ENCODE results near the gene ZNRF3. TPM values are rescaled to one million over a fixed set of nuclear protein-coding genes. Genes with fewer than 3 reads are reported as not detected.
A peak's percentile ranks its signal among the peaks of the same experiment; 100 is the strongest.

ZNRF3 gene
- total RNA-seq, 2 donors from 2014 or later = 7.8 to 8.6 TPM

- intact Hi-C loops (cut with DNase I) = no loop called here
- no peak for TF ChIP-seq CTCF (IDR thresholded peaks at IDR 0.05)
- TF ChIP-seq POLR2A (IDR thresholded peaks at IDR 0.05) = no peak
- no peak for DNase-seq
- H3K4me3 ChIP-seq = no peak overlapping the region
- H3K4me1 ChIP-seq = peaks cover 40% of the 10 kb centered on the region
- 69 to 83% methylated on average over 7 of the region's 7 CpGs for WGBS, 2 donors
- no peaks in the 10 kb centered on the region for H3K27me3 ChIP-seq
- no peak for ATAC-seq
- peak overlapping the region in 2 of 4 donors; percentile 54 to 56 for H3K27ac ChIP-seq
- no peaks in the 10 kb centered on the region for H3K9me3 ChIP-seq
- H3K36me3 ChIP-seq (replicated peaks in 1 of 2; ENCODE audit: insufficient read depth in 1 of 2, low read depth in 2 of 2) = no peaks in the 10 kb centered on the region
Measured at GRCh38 chr22:28999510-28999909, 116.1 kb downstream of the ZNRF3 start.

- no peak for DNase-seq
- no peak for TF ChIP-seq POLR2A (IDR thresholded peaks at IDR 0.05)
- no peak for TF ChIP-seq CTCF (IDR thresholded peaks at IDR 0.05)
- no peaks in the 10 kb centered on the region for H3K36me3 ChIP-seq (replicated peaks in 1 of 2; ENCODE audit: insufficient read depth in 1 of 2, low read depth in 2 of 2)
- WGBS, 2 donors = 62 to 63% methylated on average over 1 of the region's 1 CpG
- H3K27me3 ChIP-seq = no peaks in the 10 kb centered on the region
- intact Hi-C loops (cut with DNase I) = no loop called here
- no peak for ATAC-seq
- no peak overlapping the region for H3K4me3 ChIP-seq
- peak overlapping the region in 2 of 4 donors; percentile 54 to 56 for H3K27ac ChIP-seq
- H3K4me1 ChIP-seq = peaks cover 45% of the 10 kb centered on the region
- H3K9me3 ChIP-seq = no peaks in the 10 kb centered on the region
Measured at GRCh38 chr22:28999919-29000556, 116.7 kb downstream of the ZNRF3 start.

GRCh38 chr22:29000641-29001040, 117.3 kb downstream of the ZNRF3 start:
- no peaks in the 10 kb centered on the region for H3K9me3 ChIP-seq
- peak overlapping the region in 2 of 4 donors; percentile 51 to 54 for H3K27ac ChIP-seq
- intact Hi-C loops (cut with DNase I) = no loop called here
- H3K4me3 ChIP-seq = no peak overlapping the region
- no peaks in the 10 kb centered on the region for H3K36me3 ChIP-seq (replicated peaks in 1 of 2; ENCODE audit: insufficient read depth in 1 of 2, low read depth in 2 of 2)
- no peaks in the 10 kb centered on the region for H3K27me3 ChIP-seq
- WGBS, 2 donors = 94% methylated on average over 5 of the region's 5 CpGs
- TF ChIP-seq CTCF (IDR thresholded peaks at IDR 0.05) (no peak), POLR2A (IDR thresholded peaks at IDR 0.05) (no peak)
- no peak for DNase-seq
- ATAC-seq = no peak
- H3K4me1 ChIP-seq = peaks cover 51% of the 10 kb centered on the region

- DNase-seq = peak in 3 of 4 donors; percentile 12 to 48 (median 35)
- peaks cover 65% of the 10 kb centered on the region for H3K4me1 ChIP-seq
- 64 to 85% methylated on average over 4 of the region's 4 CpGs for WGBS, 2 donors
- no peak for TF ChIP-seq POLR2A (IDR thresholded peaks at IDR 0.05)
- H3K9me3 ChIP-seq = no peaks in the 10 kb centered on the region
- no peaks in the 10 kb centered on the region for H3K36me3 ChIP-seq (replicated peaks in 1 of 2; ENCODE audit: insufficient read depth in 1 of 2, low read depth in 2 of 2)
- H3K27ac ChIP-seq = no peak overlapping the region
- no peaks in the 10 kb centered on the region for H3K27me3 ChIP-seq
- intact Hi-C loops (cut with DNase I) = no loop called here
- no peak overlapping the region for H3K4me3 ChIP-seq
- no peak for ATAC-seq
Measured at GRCh38 chr22:29002603-29003002, 119.2 kb downstream of the ZNRF3 start.

- peaks cover 62% of the 10 kb centered on the region for H3K4me1 ChIP-seq
Measured at GRCh38 chr22:29003552-29003951, 120.2 kb downstream of the ZNRF3 start.

More at GRCh38 chr22:29003552-29003951, 120.2 kb downstream of the ZNRF3 start:
- 94 to 96% methylated on average over 4 of the region's 4 CpGs for WGBS, 2 donors
- no peaks in the 10 kb centered on the region for H3K27me3 ChIP-seq
- no peak for TF ChIP-seq CTCF (IDR thresholded peaks at IDR 0.05)
- no peak for TF ChIP-seq POLR2A (IDR thresholded peaks at IDR 0.05)
- no peaks in the 10 kb centered on the region for H3K9me3 ChIP-seq
- H3K27ac ChIP-seq = peak overlapping the region in 2 of 4 donors; percentile 75 to 77
- H3K4me3 ChIP-seq = no peak overlapping the region
- ATAC-seq = no peak
- DNase-seq = no peak
- H3K36me3 ChIP-seq (replicated peaks in 1 of 2; ENCODE audit: insufficient read depth in 1 of 2, low read depth in 2 of 2) = no peaks in the 10 kb centered on the region
- intact Hi-C loops (cut with DNase I) = no loop called here

All from body of pancreas (tissue), 4 donors.